ENCODE data around the gene PKP3. TPM values are rescaled to one million over a fixed set of nuclear protein-coding genes. Genes with fewer than 3 reads are reported as not detected.

PKP3 gene
- total and polyA plus RNA-seq, 8 donors: 26.3 to 356 (median 80.8) TPM

GRCh38 chr11:406796-407650, 13.0 kb downstream of the PKP3 start:
- Histone ChIP-seq H3K4me1 (peaks cover 16 to 31% (median 22%) of the 10 kb centered on the region in 4 donors), H3K27ac (peak overlapping the region; percentile 65 to 80 (median 71)), H3K4me3 (peak overlapping the region; percentile 52 to 66 (median 58)), H3K36me3 (peaks cover 0 to 28% (median 12%) of the 10 kb centered on the region in 4 donors), H3K27me3 (peaks cover 0 to 7% (median 0%) of the 10 kb centered on the region in 3 donors), H3K9me3 (no peaks in the 10 kb centered on the region)
- 5 to 12% (median 7%) methylated on average over 10 to 89 of the region's 91 CpGs for WGBS, 5 donors
- intact Hi-C loops (cut with DNase I; ENCODE audit: low total_unique reads): no loop called here
- peak in 1 of 3 donors; percentile 66 for TF ChIP-seq POLR2AphosphoS5 (IDR thresholded peaks at IDR 0.05)
- TF ChIP-seq POLR2A (IDR thresholded peaks at IDR 0.05): no peak
- peak in 2 of 7 experiments; percentile 11 to 16 for TF ChIP-seq CTCF (IDR thresholded peaks at IDR 0.05)
- DNase-seq: peak; percentile 78 to 93

GRCh38 chr11:407651-408123, 13.7 kb downstream of the PKP3 start:
- no peaks in the 10 kb centered on the region for H3K9me3 ChIP-seq
- no peak for DNase-seq
- H3K27me3 ChIP-seq: peaks cover 0 to 7% (median 0%) of the 10 kb centered on the region in 3 donors
- intact Hi-C loops (cut with DNase I; ENCODE audit: low total_unique reads): no loop called here
- peaks cover 0 to 28% (median 12%) of the 10 kb centered on the region in 4 donors for H3K36me3 ChIP-seq
- TF ChIP-seq CTCF (IDR thresholded peaks at IDR 0.05): no peak
- TF ChIP-seq EP300 (IDR thresholded peaks at IDR 0.05): no peak
- no peak for TF ChIP-seq POLR2A (IDR thresholded peaks at IDR 0.05)
- TF ChIP-seq POLR2AphosphoS5 (IDR thresholded peaks at IDR 0.05): no peak
- WGBS, 5 donors: 69 to 80% (median 74%) methylated on average over 21 to 28 of the region's 28 CpGs
- peak overlapping the region; percentile 54 to 80 (median 60) for H3K27ac ChIP-seq
- peaks cover 16 to 31% (median 23%) of the 10 kb centered on the region in 4 donors for H3K4me1 ChIP-seq
- peak overlapping the region; percentile 6 to 66 (median 38) for H3K4me3 ChIP-seq

- Histone ChIP-seq H3K9me3 (no peaks in the 10 kb centered on the region), H3K27ac (no peak overlapping the region), H3K4me3 (no peak overlapping the region), H3K36me3 (peaks cover 0 to 22% (median 9%) of the 10 kb centered on the region in 4 donors), H3K27me3 (peaks cover 0 to under 1% (median 0%) of the 10 kb centered on the region in 3 donors), H3K4me1 (peaks cover 16 to 38% (median 26%) of the 10 kb centered on the region in 4 donors)
- TF ChIP-seq CTCF (IDR thresholded peaks at IDR 0.05): no peak
- TF ChIP-seq POLR2AphosphoS5 (IDR thresholded peaks at IDR 0.05): no peak
- TF ChIP-seq EP300 (IDR thresholded peaks at IDR 0.05): no peak
- TF ChIP-seq POLR2A (IDR thresholded peaks at IDR 0.05): no peak
- intact Hi-C loops (cut with DNase I; ENCODE audit: low total_unique reads): no loop called here
- no peak for DNase-seq
- WGBS, 5 donors: 85 to 89% (median 87%) methylated on average over 14 to 15 of the region's 15 CpGs
Measured at GRCh38 chr11:408154-409007, 14.4 kb downstream of the PKP3 start.

GRCh38 chr11:409008-409599, 15.1 kb downstream of the PKP3 start:
- Histone ChIP-seq H3K9me3 (no peaks in the 10 kb centered on the region), H3K27me3 (no peaks in the 10 kb centered on the region), H3K4me1 (peaks cover 16 to 46% (median 32%) of the 10 kb centered on the region in 4 donors), H3K27ac (no peak overlapping the region), H3K36me3 (peaks cover 0 to 15% (median 4%) of the 10 kb centered on the region in 4 donors), H3K4me3 (no peak overlapping the region)
- no peak for TF ChIP-seq POLR2AphosphoS5 (IDR thresholded peaks at IDR 0.05)
- no peak for TF ChIP-seq CTCF (IDR thresholded peaks at IDR 0.05)
- TF ChIP-seq POLR2A (IDR thresholded peaks at IDR 0.05): no peak
- TF ChIP-seq EP300 (IDR thresholded peaks at IDR 0.05): no peak
- WGBS, 5 donors: 73 to 84% (median 78%) methylated on average over 4 to 7 of the region's 7 CpGs
- no peak for DNase-seq
- intact Hi-C loops (cut with DNase I; ENCODE audit: low total_unique reads): no loop called here

Data from stomach (tissue), 9 donors.